Fibroblast of lung (primary cell): ENCODE data around the gene SCYGR8.

Experiments used
- EZH2 ChIP-seq: IDR thresholded peaks from 2 replicates; pipeline ENCODE4 v1.5.1; 2012; ENCODE audit warnings: low read length, control low read depth, mild to moderate bottlenecking; ENCODE audit errors: missing control alignments
- TF ChIP-seq, protein P1 (sequence below), 2 donors: IDR thresholded peaks in 1 of 2; conservative IDR thresholded peaks in 1 of 2; 1 replicate in 1 of 2; 2 replicates in 1 of 2; pipeline ENCODE4 v1.5.1; 2011 to 2012; ENCODE audit warnings: low read length in 2 of 2, control low read depth in 1 of 2, inconsistent platforms in 1 of 2, low read depth in 1 of 2, mild to moderate bottlenecking in 1 of 2

DNA sequence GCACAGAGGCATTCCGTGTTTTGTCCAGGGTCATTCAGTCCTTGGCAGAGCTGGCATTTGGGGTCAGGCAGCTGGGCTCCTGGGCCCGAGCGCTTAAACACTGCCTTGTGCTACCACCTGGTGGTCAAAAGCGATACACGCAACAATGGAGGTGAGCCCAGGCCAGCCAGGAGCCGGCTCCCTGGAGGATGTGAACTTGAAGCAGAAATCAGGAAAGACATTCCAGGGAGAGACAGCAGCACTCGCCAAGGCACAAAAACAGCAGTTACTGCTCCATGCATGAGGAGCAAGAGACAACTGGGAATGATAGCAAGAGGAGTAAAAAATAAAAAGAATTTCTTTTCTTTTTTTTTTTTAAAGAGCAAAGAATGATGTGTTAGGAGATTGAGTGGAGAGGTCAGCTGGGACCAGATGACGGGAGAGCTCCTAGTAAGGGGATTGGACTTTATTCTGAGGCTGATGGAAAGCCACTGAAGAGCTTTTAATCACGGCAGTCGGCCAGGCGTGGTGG lies 20.7 kb downstream of the SCYGR8 start:
- TF ChIP-seq, protein P1, sequence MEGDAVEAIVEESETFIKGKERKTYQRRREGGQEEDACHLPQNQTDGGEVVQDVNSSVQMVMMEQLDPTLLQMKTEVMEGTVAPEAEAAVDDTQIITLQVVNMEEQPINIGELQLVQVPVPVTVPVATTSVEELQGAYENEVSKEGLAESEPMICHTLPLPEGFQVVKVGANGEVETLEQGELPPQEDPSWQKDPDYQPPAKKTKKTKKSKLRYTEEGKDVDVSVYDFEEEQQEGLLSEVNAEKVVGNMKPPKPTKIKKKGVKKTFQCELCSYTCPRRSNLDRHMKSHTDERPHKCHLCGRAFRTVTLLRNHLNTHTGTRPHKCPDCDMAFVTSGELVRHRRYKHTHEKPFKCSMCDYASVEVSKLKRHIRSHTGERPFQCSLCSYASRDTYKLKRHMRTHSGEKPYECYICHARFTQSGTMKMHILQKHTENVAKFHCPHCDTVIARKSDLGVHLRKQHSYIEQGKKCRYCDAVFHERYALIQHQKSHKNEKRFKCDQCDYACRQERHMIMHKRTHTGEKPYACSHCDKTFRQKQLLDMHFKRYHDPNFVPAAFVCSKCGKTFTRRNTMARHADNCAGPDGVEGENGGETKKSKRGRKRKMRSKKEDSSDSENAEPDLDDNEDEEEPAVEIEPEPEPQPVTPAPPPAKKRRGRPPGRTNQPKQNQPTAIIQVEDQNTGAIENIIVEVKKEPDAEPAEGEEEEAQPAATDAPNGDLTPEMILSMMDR (conservative IDR thresholded peaks at IDR 0.05 in 1 of 2, IDR thresholded peaks at IDR 0.05 in 1 of 2; ENCODE audit: low read depth in 1 of 2, low read length in 2 of 2) = peak; percentile 80 to 85
- TF ChIP-seq EZH2 = no peak
